Activated CD8-positive, alpha-beta memory T cell treated with anti-CD3 and anti-CD28 coated beads for 48 hours (primary cell): ENCODE results near the gene CENPX.
"Not testable (repeated sequence)": the region's sequence is repeated elsewhere in the genome, so short reads cannot be mapped to it uniquely, and the experiment has no call there.

Source experiments
- DNase-seq, 3 experiments: peaks; one replicate each; pipeline ENCODE4 v3.0.0-alpha.2; 2020; ENCODE audit warnings: low read depth in 2 of 3, low spot score in 2 of 3

Gene CENPX

DNA sequence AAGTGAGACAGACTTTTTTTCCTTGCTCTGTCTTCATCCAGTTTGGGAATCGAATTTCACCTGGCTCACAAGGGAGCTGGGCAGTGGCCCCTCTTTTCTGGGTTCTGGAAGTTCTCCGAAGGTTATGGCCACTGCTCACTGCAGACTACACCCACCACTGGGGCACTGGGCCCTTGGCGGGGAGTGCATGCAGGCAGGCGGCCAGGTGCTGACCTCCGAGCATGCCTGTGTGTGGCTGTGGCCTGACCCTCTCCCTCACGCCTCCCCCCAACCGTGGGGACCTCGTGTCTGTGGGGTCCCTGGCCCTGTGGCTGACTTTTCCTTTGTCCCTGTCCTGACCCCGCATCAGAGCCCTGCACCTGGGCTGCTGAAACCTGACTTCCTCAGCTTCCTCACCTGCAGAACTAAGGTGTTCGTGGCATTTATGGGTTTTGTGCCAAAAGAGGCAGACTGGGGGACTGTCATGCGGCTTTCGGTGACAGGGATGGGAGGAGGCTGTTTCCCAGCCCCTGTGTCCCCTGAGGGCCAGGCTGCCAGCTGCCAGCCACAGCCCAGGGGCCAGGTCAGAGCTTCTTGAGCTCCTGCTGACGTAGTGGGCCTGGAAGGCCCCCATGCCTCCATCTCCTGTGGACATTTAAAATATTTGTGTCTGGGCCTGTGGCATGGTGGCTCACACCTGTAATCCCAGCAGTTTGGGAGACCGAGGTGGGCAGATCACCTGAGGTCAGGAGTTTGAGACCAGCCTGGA is 23.8 kb downstream of the CENPX start:
- no peak for DNase-seq

DNA sequence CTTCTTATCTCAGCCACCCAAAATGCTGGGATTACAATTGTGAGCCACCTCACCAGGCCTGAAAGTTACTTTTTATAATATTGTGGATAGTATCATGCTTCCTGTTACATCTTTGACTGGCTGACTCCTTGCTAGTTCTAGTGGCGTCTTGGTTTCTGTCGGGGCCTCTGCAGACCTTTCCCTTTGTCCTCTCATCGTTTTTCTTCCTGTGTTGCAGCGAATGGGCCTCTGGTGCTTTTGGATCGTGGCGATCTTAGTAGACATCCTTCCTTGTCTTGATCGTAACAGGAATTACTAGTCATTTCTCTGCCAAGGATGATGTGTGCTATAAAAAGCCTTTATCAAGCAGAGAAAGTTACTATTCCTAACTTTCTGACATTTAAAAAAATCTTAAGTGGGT is 24.5 kb downstream of the CENPX start:
- no peak for DNase-seq

GRCh38 chr17:81996757-81997441 is 25.8 kb downstream of the CENPX start:
- DNase-seq: no peak

- no peak for DNase-seq
These were observed 26.4 kb downstream of the CENPX start for GRCh38 chr17:81996232-81996756.

- no peak for DNase-seq
These were observed 27.0 kb downstream of the CENPX start for GRCh38 chr17:81995463-81996231.

- no peak for DNase-seq
These were observed 27.9 kb downstream of the CENPX start for GRCh38 chr17:81994593-81995462.

DNA sequence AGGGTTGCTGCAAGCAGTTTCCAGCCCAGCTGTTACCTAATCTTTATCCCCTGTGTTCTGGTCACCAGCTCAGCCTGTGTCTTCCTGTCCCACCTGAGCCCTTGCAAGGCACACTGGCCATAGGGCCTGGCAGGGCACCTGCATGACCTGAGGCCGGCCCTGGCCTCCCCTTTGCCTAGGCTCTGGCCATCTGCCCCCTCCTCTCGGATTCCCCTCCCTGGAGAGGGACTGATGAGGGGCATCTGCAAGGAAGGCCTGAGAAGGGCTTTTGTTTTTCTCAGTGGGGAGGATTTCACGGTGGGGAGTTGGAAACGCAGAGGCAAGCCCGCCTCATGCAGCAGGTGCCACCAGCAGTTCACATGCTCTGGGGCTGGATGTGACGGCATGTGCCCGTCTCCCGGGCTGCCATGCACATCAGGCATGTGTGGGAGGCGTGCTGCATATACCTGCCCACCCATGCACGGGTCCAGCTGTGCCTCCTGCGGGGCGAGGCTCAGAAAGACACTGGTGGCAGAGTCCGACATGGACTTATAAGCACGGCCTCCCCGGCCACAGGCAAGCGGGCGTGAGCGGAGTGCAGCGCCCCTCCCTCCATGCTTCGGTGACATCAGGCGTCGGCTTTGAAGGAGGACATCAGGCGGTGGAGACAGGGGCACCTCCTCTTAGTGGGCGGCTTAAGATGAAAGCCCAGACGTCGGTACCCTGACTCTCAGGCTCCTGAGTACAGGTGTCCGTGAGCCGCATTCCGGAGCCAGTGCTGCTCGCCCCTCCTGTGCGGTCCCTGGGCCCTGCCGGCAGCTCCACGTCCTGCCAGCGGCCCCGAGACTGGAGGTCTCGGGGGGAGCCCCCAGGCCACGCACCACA is 28.7 kb downstream of the CENPX start:
- no peak for DNase-seq

DNA sequence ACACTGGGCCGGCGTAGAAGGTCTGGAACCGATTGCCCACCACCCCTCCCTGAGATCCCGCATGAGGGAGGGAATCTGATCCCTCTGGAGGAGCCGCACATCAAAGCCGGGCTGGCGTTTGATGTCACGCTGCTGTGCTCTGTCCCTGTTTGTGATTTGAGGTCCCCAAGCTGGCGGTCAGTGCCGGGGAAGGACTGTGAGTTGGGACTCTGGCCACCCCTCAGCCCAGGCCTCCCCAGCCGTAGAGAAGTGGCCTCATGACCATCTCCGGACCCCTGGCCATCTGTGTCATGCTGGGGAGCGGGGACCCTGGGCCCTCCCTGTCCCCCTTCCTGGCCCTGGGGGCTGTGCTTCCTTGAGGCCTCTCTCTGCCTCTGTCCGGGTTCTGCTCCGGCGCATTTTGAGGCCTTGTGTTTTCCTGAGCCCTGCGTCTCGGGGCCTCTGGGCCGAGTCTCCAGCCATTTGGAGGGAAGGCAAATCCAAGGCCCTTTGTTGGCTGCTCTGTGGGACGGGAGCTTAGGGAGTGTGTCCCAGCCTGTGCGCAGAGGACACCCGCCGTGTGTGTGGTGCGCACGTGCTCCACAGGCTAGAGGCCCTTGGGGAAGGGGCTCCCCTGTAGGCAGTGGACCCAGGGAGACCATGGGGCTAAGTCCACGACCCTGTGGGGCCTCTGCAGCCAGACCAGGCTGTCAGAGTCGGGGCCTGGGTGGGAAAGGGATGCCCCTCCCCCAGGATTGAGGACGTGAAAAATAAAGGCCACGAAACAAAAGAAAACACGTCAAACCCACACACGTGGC is 30.2 kb downstream of the CENPX start:
- no peak for DNase-seq

- no peak for DNase-seq
These were observed 30.9 kb downstream of the CENPX start for GRCh38 chr17:81991684-81992305.

GRCh38 chr17:81990836-81991683 is 31.6 kb downstream of the CENPX start:
- no peak for DNase-seq

- DNase-seq: no peak
These were observed 35.4 kb downstream of the CENPX start for GRCh38 chr17:81987161-81987770.

DNA sequence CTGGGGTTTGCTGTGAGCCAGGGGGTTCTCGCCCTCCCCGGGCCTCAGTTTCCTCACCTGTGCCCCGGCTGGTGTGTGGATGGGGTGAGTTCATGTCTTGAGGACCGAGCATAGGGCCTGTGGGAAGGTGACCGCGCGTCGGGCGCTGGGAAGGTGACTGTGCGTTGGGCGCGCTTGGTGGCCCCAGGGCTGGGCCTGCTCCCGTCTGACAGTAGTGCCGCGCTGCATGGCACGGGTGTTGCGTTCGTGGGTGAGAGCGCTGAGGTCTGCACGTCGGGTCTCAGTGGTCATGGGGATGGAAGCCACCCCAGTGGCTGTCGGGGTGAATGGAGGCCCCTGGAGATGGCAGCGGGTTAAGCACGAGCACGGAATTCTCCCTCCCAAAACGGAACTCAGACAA is 36.1 kb downstream of the CENPX start:
- DNase-seq: no peak

- DNase-seq: no peak
These were observed 37.8 kb downstream of the CENPX start for GRCh38 chr17:81984773-81985410.

DNA sequence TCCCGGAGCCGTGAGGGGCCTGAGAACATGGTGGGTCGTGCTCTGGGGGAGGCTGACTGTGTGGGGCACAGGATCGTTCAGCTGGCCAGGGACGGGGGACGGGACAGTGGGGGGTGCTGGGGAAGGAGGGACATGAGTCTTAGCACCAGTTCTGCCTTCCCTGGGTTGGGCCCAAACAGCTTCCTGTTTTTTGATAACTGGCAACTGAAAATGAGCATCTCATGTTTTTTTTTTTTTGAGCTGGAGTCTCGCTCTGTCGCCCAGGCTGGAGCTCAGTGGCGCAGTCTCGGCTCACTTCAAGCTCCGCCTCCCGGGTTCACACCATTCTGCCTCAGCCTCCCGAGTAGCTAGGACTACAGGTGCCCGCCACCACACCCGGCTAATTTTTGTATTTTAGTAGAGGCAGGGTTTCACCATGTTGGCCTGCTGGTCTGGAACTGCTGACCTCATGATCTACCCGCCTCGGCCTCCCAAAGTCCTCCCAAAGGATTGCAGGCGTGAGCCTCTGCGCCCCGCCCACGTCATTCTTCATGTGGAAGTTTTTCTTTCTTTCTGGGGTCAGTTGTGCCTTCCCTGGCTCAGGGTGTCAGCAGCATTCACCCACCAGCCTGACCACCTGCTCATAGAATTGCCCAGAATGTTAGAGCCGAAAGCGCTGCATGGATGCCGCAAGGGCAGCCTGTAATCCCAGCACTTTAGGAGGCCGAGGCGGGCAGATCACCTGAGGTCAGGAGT is 38.9 kb downstream of the CENPX start:
- no peak for DNase-seq

DNA sequence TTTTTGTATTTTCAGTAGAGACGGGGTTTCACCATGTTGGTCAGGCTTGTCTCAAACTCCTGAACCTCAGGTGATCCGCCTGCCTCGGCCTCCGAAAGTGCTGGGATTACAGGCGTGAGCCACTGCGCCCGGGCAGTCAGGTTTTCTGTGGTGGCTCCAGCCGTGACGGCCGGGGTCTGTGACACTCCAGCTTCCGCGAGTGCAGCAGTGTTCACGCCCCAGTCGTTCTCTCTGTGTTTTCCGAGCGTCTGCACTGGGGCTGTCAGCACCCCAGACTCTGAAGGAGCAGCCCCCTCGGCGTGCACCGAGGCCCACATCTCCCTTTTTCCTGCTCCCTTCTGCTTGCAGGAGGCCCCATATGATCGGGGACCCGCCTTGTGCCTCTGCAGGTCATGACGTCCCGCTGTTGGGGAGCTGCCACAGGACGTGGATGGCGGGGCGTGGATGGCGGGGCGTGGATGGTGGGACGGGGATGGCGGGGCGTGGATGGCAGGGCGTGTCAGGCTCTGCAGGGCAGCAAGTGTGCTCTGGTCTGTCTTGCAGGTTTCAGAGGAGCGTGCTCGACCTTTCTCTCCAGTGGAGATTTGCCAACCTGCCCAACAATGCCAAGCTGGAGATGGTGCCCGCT is 39.6 kb downstream of the CENPX start:
- DNase-seq: no peak

- DNase-seq: not testable (repeated sequence)
These were observed 41.2 kb downstream of the CENPX start for GRCh38 chr17:81981511-81981910.
